Kidney (tissue), 14 donors: ENCODE measurements around the gene RPA1. TPM values are rescaled to one million over a fixed set of nuclear protein-coding genes. Genes with fewer than 3 reads are reported as not detected.

Experiments
- DNase-seq, 5 donors: peaks; one replicate each; pipeline ENCODE4 v3.0.0-alpha.2; 2013 to 2020
- FAIRE-seq: peaks from 2 replicates; lab custom pipeline; 2012; peaks lifted over from hg19 to GRCh38; lab: Jason Lieb, UNC
- H3K27ac ChIP-seq, 2 donors: one replicate each; pipeline ENCODE4 v1.7.0; 2013; ENCODE audit warnings: low read depth in 2 of 2, low read length in 2 of 2, inconsistent platforms in 1 of 2
- H3K27me3 ChIP-seq: one replicate; pipeline ENCODE4 v1.7.1; 2013; ENCODE audit warnings: low read length, inconsistent platforms; ENCODE audit not compliant: control insufficient read depth, insufficient read depth
- H3K36me3 ChIP-seq, 3 donors: one replicate each; pipeline versions ENCODE4 v1.7.0 to v1.7.1; 2013; ENCODE audit warnings: low read length in 3 of 3, control low read depth in 1 of 3, inconsistent platforms in 1 of 3; ENCODE audit not compliant: insufficient read depth in 3 of 3, control insufficient read depth in 2 of 3
- H3K4me1 ChIP-seq, 3 donors: one replicate each; pipeline versions ENCODE4 v1.7.0 to v1.7.1; 2013; ENCODE audit warnings: low read length in 3 of 3, inconsistent platforms in 1 of 3, low read depth in 1 of 3; ENCODE audit not compliant: control insufficient read depth in 2 of 3, insufficient read depth in 2 of 3
- H3K4me3 ChIP-seq, 3 donors: one replicate each; pipeline versions ENCODE4 v1.7.0 to v1.8.1; 2013; ENCODE audit warnings: low read length in 3 of 3, control low read depth in 1 of 3, inconsistent platforms in 1 of 3
- H3K9ac ChIP-seq, 3 donors: one replicate each; pipeline versions ENCODE4 v1.7.0 to v1.7.1; 2013; ENCODE audit warnings: low read length in 3 of 3, control low read depth in 1 of 3, inconsistent platforms in 1 of 3
- H3K9me3 ChIP-seq, 3 donors: one replicate each; pipeline versions ENCODE4 v1.7.0 to v1.7.1; 2013; ENCODE audit warnings: low read length in 3 of 3, control low read depth in 1 of 3, inconsistent platforms in 1 of 3; ENCODE audit not compliant: control insufficient read depth in 2 of 3, insufficient read depth in 1 of 3
- intact Hi-C: fragments of 100-400 bp; cut with DNase I; formaldehyde crosslinking; loops from one replicate; pipeline ENCODE4 v1.11.1; 2022
- polyA plus RNA-seq: library from polyadenylated mRNA; stranded (reverse); fragments of 350-450 nt; fragmentation: Illumina TruSeq; extraction: RNeasy Lipid Tissue Mini Kit (QIAGEN cat#74804); gene quantifications from one replicate; pipeline ENCODE4 v1.2.3, GENCODE V29; 2014; ENCODE audit warnings: low read depth, low replicate concordance; ENCODE audit not compliant: insufficient read depth
- total RNA-seq: library from RNA; stranded (reverse); fragmentation: NEBNext Ultra II Directional; extraction: Animal tissue kit (Norgen Biotek cat#: 25700); gene quantifications from one replicate; pipeline ENCODE4 v1.2.1, GENCODE V29; 2021
- TF ChIP-seq, protein P1 (sequence below): IDR thresholded peaks from 3 replicates; pipeline ENCODE4 v1.5.1; 2012; ENCODE audit warnings: mild to moderate bottlenecking, moderate library complexity, borderline replicate concordance; ENCODE audit not compliant: insufficient read depth; ENCODE audit errors: extremely low read depth
- donor health status: control.
- donor health status: control.
- donor health status: control.
- donor health status: control.
- donor health status: control.
- donor health status: DM: yes; HTN: yes; CAD: no.
- donor health status: Normal renal cell carcinoma (clear cell type).

Gene RPA1
- total and polyA plus RNA-seq, 2 donors from 2014 or later, result 26.1 to 89.0 TPM

DNA sequence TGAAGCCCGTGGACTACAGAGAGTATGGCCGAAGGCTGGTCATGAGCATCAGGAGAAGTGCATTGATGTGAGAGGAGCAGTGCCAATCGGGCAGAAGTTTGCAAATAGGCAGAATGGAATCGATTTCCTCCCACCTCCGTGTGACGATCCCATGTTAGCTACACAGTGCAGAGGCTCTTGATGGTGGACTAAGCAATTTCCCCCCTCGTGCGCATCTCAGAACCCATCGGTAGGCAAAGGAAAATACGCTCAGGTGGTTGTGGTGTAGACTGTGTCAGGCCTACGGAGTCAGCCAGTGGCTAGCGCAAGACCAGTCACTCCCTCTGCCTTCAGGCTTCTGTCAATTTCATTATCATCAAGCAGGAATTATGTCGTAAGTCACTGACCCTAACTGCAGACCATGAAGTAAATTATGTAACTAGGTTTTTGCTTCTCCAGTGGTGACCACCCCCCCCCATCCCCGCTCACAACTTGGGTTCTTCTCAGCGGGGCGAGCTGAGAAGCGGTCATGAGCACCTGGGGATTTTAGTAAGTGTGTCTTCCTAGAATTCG lies 67.4 kb downstream of the RPA1 start:
- Histone ChIP-seq H3K4me1 (no peaks in the 10 kb centered on the region), H3K9me3 (no peaks in the 10 kb centered on the region), H3K4me3 (no peak overlapping the region), H3K27ac (no peak overlapping the region), H3K27me3 (no peaks in the 10 kb centered on the region), H3K36me3 (peaks cover 5 to 34% (median 22%) of the 10 kb centered on the region in 3 donors), H3K9ac (no peak overlapping the region)
- DNase-seq (no peak), FAIRE-seq (no peak)
- TF ChIP-seq, protein P1, sequence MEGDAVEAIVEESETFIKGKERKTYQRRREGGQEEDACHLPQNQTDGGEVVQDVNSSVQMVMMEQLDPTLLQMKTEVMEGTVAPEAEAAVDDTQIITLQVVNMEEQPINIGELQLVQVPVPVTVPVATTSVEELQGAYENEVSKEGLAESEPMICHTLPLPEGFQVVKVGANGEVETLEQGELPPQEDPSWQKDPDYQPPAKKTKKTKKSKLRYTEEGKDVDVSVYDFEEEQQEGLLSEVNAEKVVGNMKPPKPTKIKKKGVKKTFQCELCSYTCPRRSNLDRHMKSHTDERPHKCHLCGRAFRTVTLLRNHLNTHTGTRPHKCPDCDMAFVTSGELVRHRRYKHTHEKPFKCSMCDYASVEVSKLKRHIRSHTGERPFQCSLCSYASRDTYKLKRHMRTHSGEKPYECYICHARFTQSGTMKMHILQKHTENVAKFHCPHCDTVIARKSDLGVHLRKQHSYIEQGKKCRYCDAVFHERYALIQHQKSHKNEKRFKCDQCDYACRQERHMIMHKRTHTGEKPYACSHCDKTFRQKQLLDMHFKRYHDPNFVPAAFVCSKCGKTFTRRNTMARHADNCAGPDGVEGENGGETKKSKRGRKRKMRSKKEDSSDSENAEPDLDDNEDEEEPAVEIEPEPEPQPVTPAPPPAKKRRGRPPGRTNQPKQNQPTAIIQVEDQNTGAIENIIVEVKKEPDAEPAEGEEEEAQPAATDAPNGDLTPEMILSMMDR, result no peak
- intact Hi-C loops, result no loop called here

DNA sequence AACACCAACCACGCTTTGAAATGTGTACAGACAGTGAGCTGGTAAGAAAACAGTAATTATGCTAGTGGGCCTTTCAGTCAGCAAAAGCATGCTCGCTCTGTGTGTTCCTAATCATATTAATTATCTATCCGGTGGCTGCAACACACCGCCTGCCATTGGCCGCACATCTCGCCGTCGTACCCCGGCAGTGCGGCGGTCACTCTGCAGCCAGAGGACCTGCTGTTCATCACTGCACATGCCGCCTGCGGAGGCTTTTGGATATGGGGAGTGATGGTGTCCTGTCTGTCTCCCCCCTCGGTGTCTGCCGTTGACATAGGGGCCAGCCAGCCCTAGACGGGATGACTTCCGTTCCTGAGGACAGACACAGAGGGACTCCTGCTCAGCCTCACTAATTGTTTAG lies 68.5 kb downstream of the RPA1 start:
- DNase-seq, result peak in 1 of 5 donors; percentile 48
- H3K4me3 ChIP-seq, result no peak overlapping the region
- intact Hi-C loops, result no loop called here
- H3K36me3 ChIP-seq, result peaks cover 5 to 31% (median 22%) of the 10 kb centered on the region in 3 donors
- H3K9ac ChIP-seq, result no peak overlapping the region
- TF ChIP-seq, protein P1, result no peak
- no peaks in the 10 kb centered on the region for H3K4me1 ChIP-seq
- no peaks in the 10 kb centered on the region for H3K9me3 ChIP-seq
- FAIRE-seq, result no peak
- H3K27ac ChIP-seq, result no peak overlapping the region
- H3K27me3 ChIP-seq, result no peaks in the 10 kb centered on the region

DNA sequence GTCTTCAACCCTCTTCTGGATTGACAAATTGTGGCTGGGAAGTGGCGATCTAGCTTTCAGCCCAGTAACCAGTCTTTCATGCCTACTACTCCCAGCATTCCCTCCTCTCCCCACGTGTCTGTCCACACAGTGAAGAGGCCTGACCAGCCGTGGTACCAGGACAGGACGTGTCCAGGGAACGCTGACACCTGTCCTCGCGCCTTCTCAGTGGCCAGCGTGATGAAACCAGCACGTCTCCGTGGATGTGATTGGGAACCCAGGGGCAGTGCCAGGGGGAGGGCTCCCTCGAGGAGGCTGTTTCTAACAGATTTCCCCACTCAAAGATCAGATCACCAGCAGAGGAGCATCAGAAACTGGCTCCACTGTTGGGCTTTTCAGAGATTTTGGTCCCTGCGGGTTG lies 69.1 kb downstream of the RPA1 start:
- no peak overlapping the region for H3K27ac ChIP-seq
- no peak for FAIRE-seq
- intact Hi-C loops, result no loop called here
- H3K36me3 ChIP-seq, result peaks cover 5 to 26% (median 22%) of the 10 kb centered on the region in 3 donors
- TF ChIP-seq, protein P1, result no peak
- no peak overlapping the region for H3K9ac ChIP-seq
- peaks cover under 1% of the 10 kb centered on the region for H3K27me3 ChIP-seq
- no peaks in the 10 kb centered on the region for H3K9me3 ChIP-seq
- H3K4me3 ChIP-seq, result no peak overlapping the region
- H3K4me1 ChIP-seq, result no peaks in the 10 kb centered on the region
- DNase-seq, result no peak
